Adrenal gland (tissue), 12 donors: ENCODE results near the gene ST3GAL3. TPM values are rescaled to one million over a fixed set of nuclear protein-coding genes. Genes with fewer than 3 reads are reported as not detected.

Source experiments
- DNase-seq, 7 donors: peaks; one replicate each; pipeline ENCODE4 v3.0.0-alpha.2; 2019 to 2020
- H3K27ac ChIP-seq, 5 donors: fragments of 200-600 bp; sonication (generic) in 4 of 5; 1 replicate in 3 of 5; 2 replicates in 2 of 5; pipeline versions ENCODE4 v1.5.1 to v1.8.0; 2016 to 2020; ENCODE audit warnings: mild to moderate bottlenecking in 1 of 5
- H3K27me3 ChIP-seq: fragments of 200-600 bp; 2 replicates; pipeline ENCODE4 v1.8.0; 2021
- H3K36me3 ChIP-seq, 2 donors: fragments of 200-600 bp; replicated peaks in 1 of 2; 1 replicate in 1 of 2; 2 replicates in 1 of 2; pipeline versions ENCODE4 v1.5.1 to v1.8.0; 2018 to 2022
- H3K4me1 ChIP-seq, 2 donors: fragments of 200-600 bp; replicated peaks in 1 of 2; 1 replicate in 1 of 2; 2 replicates in 1 of 2; pipeline versions ENCODE4 v1.5.1 to v1.8.0; 2018 to 2021
- H3K4me3 ChIP-seq, 4 donors: fragments of 200-600 bp; sonication (generic) in 3 of 4; one replicate each; pipeline ENCODE4 v1.5.1; 2016 to 2018
- H3K9me3 ChIP-seq, 3 donors: fragments of 200-600 bp; sonication (generic) in 1 of 3; replicated peaks in 1 of 3; 1 replicate in 2 of 3; 2 replicates in 1 of 3; pipeline versions ENCODE4 v1.5.1 to v1.8.0; 2016 to 2021
- POLR2A ChIP-seq, 2 donors: fragments of 450-650 bp; IDR thresholded peaks; one replicate each; pipeline ENCODE4 v1.6.1; 2017; ENCODE audit warnings: antibody characterized with exemption in 2 of 2, mild to moderate bottlenecking in 2 of 2, moderate library complexity in 1 of 2
- WGBS, 4 donors: extraction: QIAGEN DNeasy Blood & Tissue Kit in 2 of 4; methylation state at CpG; one replicate each; pipeline versions ENCODE4 v1.1.5 to v1.1.7; 2013 to 2017; 5-methylcytosine and 5-hydroxymethylcytosine counted together
- intact Hi-C, 2 donors: fragments of 100-400 bp; cut with DNase I; formaldehyde crosslinking; loops; one replicate each; pipeline versions ENCODE4 v1.14.1 to v1.15.0; 2022 to 2023
- polyA plus RNA-seq, 3 donors: library from polyadenylated mRNA; stranded (reverse); fragments of 200-250 nt in 2 of 3; fragments of 350-450 nt in 1 of 3; fragmentation: Illumina TruSeq in 1 of 3; extraction: RNeasy Lipid Tissue Mini Kit (QIAGEN cat#74804) in 1 of 3; gene quantifications; one replicate each; pipeline ENCODE4 v1.2.3, GENCODE V29; 2013 to 2014
- total RNA-seq, 9 donors: library from RNA; depleted of rRNA in 4 of 9; stranded (reverse); fragments of >200 nt in 4 of 9; fragments of 120-200 nt in 1 of 9; fragmentation: NEBNext Ultra II Directional in 1 of 9; extraction: Animal tissue kit (Norgen Biotek cat#: 25700) in 1 of 9; gene quantifications; one replicate each; pipeline versions ENCODE4 v1.1.0 to v1.2.4, GENCODE V29; 2013 to 2023
- TF ChIP-seq, protein P1 (sequence below), 6 experiments: fragments of 450-650 bp in 4 of 6; fragments of 200-600 bp in 2 of 6; sonication (generic) in 1 of 6; IDR thresholded peaks; 1 replicate in 5 of 6; 2 replicates in 1 of 6; pipeline versions ENCODE4 v1.5.1 to v1.8.0; 2016 to 2021; ENCODE audit warnings: antibody characterized with exemption in 6 of 6, mild to moderate bottlenecking in 2 of 6, moderate library complexity in 1 of 6
- donor health status: healthy with polysubstance abuse.
- donor health status: Bipolar disorder and iron deficiency.
- donor health status: DM: yes; HTN: yes; CAD: no.
- donor health status: DM: no; HTN: no; CAD: no.
- donor health status: DM: no; HTN: no; CAD: no.
- donor health status: DM: yes; HTN: yes; CAD: no.

Gene ST3GAL3
- total and polyA plus RNA-seq, 12 donors, result 15.6 to 47.5 (median 27.7) TPM

- 96 to 100% (median 98%) methylated on average over 2 of the region's 2 CpGs for WGBS, 4 donors
These were observed 98.8 kb downstream of the ST3GAL3 start for GRCh38 chr1:43806183-43806582.

DNA sequence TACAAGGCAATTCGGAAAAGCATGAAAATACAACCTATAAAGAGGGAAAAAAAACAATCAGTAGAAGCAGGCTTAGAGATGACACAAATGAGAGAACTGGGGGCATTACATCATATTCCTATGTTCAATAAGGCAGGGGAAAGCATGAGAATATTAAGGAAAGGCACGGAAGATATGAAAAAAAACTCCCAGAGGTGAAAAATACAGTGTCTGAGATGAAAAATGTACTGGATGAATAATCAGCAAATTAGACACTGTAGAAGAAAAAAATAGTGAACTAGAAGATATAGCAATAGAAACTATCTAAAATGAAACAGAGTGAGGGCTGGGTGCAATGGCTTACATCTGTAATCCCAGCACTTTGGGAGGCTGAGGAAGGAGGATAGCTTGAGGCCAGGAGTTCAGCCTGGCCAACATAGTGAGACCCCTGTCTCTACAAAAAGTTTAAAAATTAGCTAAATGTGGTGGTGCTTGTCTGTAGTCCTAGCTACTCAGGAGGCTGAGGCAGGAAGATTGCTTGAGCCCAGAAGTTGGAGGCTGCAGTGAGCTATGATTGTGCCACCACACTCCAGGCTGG, 101.8 kb downstream of the ST3GAL3 start:
- intact Hi-C loops, result no loop called here
- Histone ChIP-seq H3K27ac (no peak overlapping the region), H3K36me3 (no peaks in the 10 kb centered on the region), H3K9me3 (no peaks in the 10 kb centered on the region), H3K4me3 (no peak overlapping the region), H3K27me3 (no peaks in the 10 kb centered on the region), H3K4me1 (peaks cover 5 to 6% of the 10 kb centered on the region in 2 donors)
- no peak for DNase-seq
- no peak for TF ChIP-seq POLR2A (IDR thresholded peaks at IDR 0.05)
- TF ChIP-seq, protein P1, sequence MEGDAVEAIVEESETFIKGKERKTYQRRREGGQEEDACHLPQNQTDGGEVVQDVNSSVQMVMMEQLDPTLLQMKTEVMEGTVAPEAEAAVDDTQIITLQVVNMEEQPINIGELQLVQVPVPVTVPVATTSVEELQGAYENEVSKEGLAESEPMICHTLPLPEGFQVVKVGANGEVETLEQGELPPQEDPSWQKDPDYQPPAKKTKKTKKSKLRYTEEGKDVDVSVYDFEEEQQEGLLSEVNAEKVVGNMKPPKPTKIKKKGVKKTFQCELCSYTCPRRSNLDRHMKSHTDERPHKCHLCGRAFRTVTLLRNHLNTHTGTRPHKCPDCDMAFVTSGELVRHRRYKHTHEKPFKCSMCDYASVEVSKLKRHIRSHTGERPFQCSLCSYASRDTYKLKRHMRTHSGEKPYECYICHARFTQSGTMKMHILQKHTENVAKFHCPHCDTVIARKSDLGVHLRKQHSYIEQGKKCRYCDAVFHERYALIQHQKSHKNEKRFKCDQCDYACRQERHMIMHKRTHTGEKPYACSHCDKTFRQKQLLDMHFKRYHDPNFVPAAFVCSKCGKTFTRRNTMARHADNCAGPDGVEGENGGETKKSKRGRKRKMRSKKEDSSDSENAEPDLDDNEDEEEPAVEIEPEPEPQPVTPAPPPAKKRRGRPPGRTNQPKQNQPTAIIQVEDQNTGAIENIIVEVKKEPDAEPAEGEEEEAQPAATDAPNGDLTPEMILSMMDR (IDR thresholded peaks at IDR 0.05), result no peak
- 96 to 99% (median 99%) methylated on average over 2 of the region's 2 CpGs for WGBS, 4 donors

More at GRCh38 chr1:43806183-43806582, 98.8 kb downstream of the ST3GAL3 start:
- Histone ChIP-seq H3K36me3 (no peaks in the 10 kb centered on the region), H3K4me1 (no peaks in the 10 kb centered on the region), H3K9me3 (no peaks in the 10 kb centered on the region), H3K4me3 (no peak overlapping the region), H3K27ac (no peak overlapping the region), H3K27me3 (no peaks in the 10 kb centered on the region)
- DNase-seq, result no peak
- intact Hi-C loops, result no loop called here
- TF ChIP-seq, protein P1 (IDR thresholded peaks at IDR 0.05), result no peak
- no peak for TF ChIP-seq POLR2A (IDR thresholded peaks at IDR 0.05)

GRCh38 chr1:43812579-43812978, 105.2 kb downstream of the ST3GAL3 start:
- Histone ChIP-seq H3K27ac (no peak overlapping the region), H3K9me3 (no peaks in the 10 kb centered on the region), H3K36me3 (no peaks in the 10 kb centered on the region), H3K27me3 (no peaks in the 10 kb centered on the region), H3K4me3 (no peak overlapping the region), H3K4me1 (peaks cover 5 to 6% of the 10 kb centered on the region in 2 donors)
- TF ChIP-seq, protein P1 (IDR thresholded peaks at IDR 0.05), result no peak
- no peak for TF ChIP-seq POLR2A (IDR thresholded peaks at IDR 0.05)
- intact Hi-C loops, result no loop called here
- DNase-seq, result no peak
- WGBS, 4 donors, result 88 to 93% (median 91%) methylated on average over 3 of the region's 3 CpGs

DNA sequence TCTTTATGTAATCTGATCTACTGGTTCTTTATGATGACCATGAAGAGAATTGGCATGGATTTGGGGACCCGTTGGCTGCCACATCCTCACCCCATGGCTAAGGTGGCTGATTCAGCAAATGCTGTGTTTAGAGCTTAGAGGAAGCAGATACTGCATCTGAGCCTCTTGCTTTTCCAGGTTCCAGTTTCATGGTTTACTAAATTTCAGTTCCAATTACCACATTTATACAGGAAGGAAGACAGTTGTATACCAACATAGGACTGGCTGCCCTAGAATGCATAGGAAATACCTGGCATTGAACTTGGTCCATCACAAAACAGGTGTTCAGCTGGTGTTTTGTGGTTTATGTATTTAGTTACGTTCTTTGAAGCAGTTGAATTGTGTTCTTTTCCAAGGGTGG, 107.1 kb downstream of the ST3GAL3 start:
- no peak for DNase-seq
- WGBS, 4 donors, result 80 to 88% (median 86%) methylated on average over 2 of the region's 2 CpGs
- intact Hi-C loops, result no loop called here
- Histone ChIP-seq H3K36me3 (no peaks in the 10 kb centered on the region), H3K9me3 (no peaks in the 10 kb centered on the region), H3K4me3 (no peak overlapping the region), H3K27ac (no peak overlapping the region), H3K27me3 (no peaks in the 10 kb centered on the region), H3K4me1 (peaks cover 5 to 6% of the 10 kb centered on the region in 2 donors)
- TF ChIP-seq, protein P1 (IDR thresholded peaks at IDR 0.05), result no peak
- TF ChIP-seq POLR2A (IDR thresholded peaks at IDR 0.05), result no peak
